Fibroblast of skin of left biceps (primary cell): ENCODE data around the gene ZNF48.

Source experiments
- DNase-seq, 2 experiments: peaks; one replicate each; pipeline ENCODE4 v3.0.0-alpha.2; 2013; ENCODE audit warnings: low read depth in 2 of 2

The ZNF48 gene

DNA sequence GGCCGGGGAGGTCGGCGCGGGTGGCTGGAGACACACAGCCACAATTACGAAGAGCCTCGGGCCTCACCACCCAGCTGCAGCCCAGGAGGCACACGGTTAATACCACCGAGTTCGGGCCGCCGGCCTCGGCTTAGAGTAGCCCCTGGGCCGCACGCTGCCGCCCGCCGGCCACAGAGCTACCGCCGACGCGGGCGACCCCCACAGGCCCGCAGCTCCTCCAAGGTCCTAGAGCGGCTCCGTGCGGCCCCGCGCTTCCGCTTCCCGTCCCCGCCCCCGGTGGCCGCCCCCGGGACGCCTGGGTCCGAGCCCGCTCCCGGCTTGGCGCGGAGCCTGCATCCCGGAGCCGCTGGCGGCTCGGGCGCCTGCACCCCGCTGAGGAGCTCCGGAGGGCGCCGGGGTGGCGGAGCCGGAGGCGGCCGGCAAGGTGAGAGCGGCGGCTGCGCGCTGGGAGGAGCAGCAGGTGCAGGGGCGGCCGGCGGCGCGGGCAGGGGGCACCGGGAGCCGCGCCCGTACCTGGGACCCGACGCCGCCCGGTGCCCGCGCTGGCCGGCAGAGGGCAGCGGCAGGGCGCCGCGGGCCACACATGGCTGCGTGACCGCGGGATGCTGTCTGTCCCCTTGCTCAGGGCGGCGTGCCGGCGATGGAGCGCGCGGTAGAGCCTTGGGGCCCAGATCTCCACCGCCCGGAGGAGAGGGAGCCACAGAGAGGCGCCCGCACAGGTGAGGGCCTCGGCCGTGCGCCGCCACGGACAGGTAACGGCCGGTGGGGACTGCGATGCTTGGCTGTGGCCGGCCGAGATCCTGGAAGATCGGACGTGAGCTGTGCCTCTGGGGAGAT lies at the start of gene ZNF48:
TSS of gene ZNF48 (plus strand) at position 266 of the 837 bp plus-strand sequence. CDS start at position 641, 375 bp downstream.
- peak; percentile 64 to 68 for DNase-seq

DNA sequence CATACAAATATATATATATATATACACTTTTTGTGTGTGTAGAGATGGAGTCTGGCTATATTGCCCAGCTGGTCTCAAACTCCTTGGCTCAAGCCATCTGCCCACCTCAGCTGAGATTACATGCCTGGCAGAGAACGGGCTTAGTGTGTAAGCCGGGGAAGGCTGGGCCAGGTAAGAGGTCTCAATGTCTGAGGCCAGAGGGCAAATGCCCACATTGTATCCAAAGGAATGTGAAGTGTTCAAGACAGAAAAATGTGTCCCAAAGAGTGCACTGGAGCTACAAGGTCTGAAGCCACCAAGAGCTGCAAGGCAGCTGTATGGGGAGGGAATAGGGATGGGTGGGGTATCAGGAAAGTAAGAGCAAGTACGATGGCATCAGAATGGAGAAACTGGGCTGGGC lies 48.9 kb upstream of the ZNF48 start:
- no peak for DNase-seq

DNA sequence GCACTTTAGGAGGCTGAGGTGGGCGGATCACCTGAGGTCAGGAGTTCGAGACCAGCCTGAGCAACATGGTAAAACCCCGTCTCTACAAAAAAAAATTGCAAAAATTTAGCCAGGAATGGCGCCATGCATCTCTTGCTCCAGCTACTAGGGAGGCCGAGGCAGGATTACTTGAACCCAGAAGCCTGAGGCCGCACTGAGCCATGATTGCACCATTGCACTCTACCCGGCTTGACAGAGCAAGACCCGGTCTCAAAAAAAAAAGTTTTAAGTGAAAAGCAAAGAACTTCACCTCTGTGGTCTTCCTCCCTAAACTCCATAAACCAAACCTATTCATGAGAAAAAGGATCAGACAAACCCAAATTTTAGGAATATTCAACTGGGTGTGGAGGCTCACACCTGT lies 47.1 kb upstream of the ZNF48 start:
- DNase-seq: no peak

DNA sequence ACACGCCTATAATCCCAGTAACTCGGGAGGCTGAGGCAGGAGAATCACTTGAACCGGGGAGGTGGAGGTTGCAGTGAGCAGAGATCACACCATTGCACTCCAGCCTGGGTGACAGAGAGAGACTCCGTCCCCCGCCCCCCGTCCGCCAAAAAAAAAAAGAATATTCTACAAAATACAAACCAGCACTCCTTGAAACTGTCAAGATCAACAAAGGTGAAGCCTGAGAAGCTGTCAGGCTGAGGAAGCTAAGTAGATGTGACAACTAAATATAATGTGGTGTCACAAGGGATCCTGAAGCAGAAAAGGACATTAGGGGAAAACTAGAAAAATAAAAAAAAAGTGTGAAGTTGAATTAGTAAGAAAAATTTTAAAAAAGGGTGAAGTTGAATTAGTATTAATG lies 46.3 kb upstream of the ZNF48 start:
- DNase-seq: no peak

DNA sequence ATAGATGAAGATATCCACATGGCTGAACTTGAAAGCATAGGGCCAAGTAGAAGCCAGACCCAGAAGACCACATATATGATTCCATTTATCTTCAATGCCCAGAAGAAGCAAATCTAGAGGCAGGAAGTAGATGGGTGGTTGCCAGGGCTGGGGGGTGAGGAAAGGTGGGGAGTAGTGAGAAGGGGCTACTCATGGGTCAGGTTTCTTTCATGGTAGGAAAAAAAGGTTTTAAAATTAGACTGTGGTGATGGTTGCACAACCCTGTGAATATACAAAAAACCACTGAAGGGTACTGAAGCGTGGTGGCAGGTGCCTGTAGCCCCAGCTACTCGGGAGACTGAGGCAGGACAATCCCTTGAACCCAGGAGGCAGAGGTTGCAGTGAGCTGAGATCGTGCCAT lies 45.5 kb upstream of the ZNF48 start:
- DNase-seq: no peak

DNA sequence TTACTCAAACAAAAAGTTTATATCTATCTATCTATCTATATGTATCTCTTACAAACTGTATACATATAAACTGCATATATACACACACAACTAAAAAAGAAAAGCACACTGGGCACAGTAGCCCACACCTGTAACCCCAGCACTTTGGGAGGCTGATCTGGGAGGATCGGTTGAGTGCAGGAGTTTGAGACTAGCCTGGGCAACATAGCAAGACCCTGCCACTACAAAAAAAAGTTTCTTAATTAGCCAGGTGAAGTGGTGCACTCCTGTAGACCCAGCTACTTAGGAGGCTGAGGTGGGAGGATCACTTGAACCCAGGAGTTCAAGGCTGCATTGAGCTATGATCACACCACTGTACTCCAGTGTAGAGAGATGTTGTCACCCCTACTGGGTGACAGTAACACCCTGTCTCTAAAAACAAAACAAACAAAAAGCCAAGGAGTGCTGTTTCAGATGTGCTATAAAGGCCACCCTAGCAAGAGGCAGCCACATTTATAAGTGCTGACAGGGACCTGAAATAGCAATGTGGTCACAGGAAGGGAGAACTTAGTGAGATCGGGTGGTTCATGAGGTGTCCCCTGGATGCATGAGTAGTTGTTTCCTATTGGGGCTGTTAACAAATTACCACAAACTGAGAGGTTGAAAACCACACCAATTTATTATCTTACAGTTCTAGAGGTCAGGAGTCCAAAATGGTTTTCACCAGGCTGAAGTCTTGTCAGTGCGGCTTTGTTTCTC lies 44.9 kb upstream of the ZNF48 start:
- DNase-seq: no peak

DNA sequence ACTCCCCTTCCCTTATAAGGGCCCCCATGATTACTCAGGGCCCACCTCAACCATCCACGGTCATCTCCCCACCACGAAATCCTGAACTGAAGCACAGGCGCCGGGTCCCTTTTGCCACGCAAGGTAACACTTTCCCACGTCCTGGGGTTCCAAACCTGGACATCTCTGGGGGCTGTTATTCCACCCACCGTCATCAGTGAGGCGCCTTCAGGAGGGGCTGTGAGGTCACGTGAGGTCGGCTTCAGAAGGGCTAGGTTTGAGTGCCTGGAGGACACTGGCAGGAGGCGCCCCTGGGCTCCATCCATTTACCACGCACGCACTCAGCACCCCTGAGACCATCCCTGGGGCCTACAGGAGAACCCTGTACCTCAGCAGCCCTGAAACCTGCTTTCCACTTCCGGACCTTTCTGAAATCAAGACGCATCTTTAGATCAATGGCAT lies 44.2 kb upstream of the ZNF48 start:
- DNase-seq: no peak

DNA sequence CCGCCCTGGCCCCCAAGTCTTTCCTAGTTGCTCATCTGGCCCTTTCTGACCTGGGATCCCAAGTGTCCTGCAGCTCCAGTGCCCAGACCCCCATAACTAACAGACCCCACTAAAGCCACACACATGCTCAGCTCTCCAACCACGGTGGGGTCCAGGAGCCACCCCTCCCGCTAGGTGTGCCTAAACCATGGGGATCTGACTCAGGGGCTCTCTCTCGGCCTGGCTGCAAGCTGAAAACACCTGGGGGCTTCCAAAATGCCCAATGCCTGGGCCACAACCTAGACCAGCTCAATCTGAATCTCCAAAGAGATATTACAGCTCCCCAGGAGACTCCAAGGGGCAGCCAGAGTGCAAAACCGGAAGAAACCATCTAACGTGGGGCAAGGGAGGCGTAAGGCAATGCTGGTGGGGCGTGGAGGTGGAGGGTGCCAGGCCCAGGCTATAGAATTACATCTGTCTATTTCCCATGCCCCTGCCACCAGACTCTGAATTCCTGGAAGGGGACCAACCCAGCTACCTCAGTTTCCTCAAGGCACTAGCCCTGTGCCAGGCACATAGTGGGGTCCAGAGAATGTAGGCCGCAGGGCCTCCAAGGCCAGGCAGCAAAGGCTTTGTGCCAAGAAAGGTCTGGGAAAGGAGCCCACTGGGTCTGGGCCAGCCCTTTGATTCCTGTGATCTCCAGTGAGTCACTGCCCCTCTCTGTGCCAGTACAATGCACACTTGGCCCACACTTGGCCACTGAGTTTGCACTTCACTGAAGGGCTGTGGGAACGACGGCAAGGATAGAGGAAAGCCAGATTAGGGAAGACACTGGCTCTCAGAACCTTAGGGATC lies 43.4 kb upstream of the ZNF48 start:
- DNase-seq: no peak

DNA sequence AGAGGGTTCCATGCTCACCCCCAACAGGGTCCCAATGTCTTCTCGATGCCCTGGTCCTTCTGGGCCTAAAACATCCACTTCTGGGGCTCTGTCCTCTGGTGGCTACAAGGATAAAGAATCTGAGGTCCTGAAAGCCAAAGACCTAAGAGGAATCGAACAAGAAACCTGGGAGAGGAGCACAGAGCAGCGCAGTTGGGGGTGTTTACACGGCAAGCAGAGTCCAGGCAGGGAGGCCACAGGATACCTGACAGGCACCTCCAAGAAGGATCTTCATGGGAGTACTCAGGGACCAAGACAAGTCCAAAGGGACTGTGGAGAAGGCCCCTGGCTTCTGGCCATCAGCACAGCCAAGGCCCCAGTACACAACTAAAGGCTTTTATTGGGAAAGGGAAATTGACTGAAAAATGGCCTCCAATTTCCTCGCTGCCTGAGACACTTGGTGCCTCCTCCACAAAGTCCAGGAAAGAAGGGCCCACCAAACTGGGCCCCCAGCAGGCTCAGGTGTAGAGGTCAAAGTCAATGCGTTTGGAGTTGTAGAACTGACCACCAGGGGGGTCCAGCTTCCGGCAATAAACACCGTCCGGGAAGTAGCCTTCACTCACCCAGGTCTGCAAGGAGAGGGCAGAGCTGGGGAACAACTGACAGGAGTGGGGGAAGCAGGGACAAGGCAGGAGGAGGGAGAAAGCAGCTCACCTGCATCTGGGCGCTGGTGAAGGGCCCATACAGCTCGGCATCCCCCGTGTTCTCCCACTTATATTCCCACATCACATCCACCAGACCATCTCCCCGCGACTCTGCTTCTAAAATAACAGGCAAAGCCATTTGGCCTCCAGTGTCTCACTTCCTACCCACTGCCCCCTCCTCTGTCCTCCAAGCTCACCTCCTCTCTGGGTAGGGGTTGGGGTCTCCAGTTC lies 42.5 kb upstream of the ZNF48 start:
- no peak for DNase-seq

DNA sequence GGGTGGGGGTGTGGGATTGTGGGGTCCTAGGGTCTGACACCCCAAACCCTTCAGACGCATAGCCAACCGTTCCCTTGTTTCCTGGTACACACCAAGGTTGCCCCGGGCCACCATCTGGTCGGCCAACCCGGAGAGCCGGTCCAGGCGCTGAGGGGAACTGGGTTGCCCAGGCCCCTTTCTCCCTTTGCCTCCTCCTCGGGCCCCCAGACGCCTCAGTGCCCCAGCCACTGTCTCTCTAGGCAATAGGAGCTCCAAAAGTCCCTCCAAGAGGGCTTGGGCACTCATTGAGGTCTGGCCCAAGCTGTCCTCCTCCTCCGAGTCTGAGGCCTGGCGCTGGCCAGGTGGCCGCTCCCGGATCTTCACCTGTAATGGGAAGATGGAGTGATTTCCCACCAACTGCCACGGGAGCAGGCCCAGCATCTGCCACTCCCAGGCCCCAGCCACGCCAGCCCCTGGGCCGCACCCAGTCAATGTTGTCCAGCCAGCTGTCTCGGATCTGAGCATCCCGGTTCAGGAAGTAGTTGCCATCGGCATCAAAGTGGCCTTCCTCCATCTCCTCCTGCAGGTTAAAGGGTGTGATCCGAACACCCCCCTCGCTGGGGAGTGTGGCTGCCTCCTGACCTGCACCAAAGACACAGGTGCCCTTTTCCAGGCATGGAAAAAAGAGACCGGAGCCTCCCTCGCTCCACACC lies 41.6 kb upstream of the ZNF48 start:
- no peak for DNase-seq

DNA sequence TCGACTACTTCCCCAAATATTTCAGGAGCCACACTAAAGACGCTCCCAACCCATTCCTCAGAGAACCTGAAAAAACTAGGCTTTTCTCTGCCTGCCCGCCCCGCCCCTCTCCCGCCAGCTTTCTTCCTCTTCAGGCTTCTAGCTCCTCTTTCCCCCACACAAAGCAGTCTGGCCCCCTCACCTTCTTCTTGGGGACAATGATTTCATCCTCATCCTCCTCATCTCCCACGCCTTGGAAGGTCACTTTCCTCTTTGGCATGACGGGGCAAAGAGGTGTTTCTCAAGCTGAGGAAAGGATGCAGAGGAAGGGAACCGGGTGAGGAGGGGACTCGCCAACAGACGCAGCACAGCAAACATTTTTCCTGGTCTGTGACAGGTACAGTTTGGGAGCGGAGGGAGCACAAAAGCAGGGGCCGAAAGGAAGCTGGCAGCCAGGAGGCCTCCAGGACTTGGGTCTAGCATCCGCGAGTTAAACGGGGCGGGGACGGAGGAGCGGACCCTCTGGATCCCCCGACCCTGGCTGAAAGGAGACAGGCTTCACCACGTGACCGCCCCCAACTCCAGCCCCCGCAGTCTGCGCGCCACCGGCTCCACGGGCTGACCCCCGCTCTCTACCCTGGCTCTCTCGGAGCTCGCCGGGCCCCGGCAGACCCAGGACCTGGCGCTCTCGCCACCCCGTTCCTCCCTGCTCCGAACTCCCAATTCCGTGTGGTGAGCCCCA lies 40.6 kb upstream of the ZNF48 start:
- no peak for DNase-seq

DNA sequence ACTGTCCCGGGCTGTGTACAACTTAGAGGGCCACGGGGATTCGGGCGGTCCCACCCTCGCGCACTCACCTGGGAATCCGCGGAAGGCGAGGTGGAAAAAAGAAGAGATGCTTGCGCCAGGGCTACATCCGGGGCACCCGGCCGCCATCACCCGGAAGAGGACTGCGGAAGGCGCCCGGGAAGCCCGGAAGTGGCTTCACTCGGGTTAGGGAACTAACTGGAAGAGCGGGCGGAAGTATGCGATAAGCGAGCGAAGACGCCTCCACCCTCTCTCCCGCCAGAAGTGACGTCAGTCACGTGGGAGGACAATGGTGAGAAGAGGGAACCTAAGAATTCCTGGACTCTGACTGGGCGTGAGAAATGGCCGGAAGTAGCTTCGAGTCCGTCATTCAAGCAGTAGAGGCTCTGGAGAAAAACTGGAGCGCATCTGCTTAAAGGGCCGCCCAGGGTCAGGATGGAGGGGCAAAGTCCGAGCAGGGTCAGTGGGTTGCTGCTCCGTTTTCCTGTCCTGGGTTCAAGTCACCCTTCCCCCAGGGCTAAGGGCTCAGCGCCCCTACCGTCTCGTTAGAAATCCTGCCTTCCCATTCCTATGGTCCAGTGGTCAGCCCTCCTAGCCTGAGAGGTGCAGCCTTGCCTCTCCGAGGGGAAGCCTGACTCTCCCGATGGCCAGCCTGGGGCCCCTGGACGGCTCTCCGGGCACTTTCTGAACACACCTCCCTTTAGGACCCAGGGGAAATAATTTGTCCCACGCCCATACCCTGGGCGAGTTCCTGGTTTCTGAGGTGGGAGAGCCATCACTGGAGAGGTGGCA lies 39.9 kb upstream of the ZNF48 start, which contains the start of gene CD2BP2:
TSS of gene CD2BP2 (minus strand) at position 165 of the 810 bp plus-strand sequence. CDS start 627 bp downstream, outside the sequence.
- peak; percentile 99 for DNase-seq

DNA sequence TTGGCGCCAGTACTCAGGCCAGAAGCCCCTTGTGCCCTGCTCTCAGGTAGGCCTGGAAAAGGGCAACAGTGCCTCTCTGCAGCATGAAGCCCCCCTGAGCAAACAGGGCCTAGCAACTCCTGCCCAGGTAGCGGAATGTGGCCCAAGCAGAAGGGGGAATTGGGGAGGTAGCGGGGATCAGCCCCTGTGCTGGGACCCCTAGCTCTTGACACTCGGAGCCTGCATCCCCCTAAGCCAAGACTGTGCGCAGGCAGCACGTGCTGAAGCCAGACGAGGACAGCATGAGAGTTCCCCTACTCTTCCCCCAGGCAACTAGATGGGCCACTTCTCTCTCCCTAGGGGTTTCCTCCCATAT lies 39.3 kb upstream of the ZNF48 start:
- DNase-seq: no peak

DNA sequence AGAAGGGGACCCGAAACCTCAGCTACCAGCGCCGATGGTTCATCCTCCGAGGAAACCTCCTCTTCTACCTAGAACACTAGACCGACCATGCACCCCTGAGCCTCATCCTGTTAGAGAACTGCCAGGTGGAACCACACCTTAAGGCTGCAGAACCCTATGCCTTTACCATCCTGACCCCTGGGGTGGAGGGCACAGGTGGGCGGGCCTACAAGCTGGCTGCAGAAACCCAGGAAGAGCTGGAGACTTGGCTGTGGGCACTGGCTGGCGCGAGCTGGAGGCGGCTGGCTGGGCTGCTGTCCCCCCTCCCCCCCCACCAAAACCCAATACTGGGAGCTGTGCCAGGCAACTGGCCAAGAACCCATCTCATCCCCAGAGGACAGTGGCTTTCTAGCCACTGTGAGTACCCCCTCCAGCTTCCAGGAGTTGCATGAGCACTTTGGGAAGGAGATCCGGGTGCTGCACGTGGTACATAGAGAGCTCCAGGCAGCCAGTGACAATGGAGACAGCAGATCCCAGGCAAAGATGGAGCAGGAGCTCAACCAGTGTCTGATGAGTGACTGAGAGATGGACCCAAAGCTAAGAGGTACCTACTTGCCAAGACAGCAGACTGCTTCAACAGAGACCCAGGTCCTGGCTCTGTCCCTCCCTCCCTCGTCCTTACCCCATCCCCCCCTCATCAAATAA lies 38.7 kb upstream of the ZNF48 start:
- DNase-seq: no peak

DNA sequence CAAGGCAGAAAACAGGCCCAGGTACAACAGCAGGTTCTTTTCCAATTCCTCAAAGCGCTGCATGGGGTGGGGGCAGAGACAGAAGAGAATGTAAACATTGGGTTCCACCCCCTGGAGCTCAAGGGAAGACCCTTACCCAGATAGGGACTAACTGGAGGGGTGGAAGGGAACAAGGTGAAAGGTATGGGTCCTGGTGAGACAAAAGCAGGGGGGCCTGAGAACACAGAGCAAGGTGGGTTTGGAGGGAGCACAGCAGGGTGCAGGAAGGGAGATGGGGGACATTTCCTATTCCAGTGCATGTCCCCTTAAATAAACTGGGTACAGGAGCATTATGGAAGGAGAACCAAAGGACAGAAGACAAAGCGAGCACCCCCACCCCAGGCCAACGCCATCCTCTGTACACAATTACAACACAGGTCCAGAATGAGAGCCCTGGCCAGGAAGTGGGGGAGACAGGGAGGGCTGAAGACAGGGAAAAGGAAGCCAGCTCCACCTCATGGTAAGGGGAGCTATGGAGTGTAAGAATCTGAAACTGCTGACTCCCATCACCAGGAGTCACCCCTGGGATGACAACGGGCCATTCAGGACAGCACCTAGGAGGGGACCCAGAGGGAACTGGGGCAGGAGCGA lies 38.0 kb upstream of the ZNF48 start:
- no peak for DNase-seq

DNA sequence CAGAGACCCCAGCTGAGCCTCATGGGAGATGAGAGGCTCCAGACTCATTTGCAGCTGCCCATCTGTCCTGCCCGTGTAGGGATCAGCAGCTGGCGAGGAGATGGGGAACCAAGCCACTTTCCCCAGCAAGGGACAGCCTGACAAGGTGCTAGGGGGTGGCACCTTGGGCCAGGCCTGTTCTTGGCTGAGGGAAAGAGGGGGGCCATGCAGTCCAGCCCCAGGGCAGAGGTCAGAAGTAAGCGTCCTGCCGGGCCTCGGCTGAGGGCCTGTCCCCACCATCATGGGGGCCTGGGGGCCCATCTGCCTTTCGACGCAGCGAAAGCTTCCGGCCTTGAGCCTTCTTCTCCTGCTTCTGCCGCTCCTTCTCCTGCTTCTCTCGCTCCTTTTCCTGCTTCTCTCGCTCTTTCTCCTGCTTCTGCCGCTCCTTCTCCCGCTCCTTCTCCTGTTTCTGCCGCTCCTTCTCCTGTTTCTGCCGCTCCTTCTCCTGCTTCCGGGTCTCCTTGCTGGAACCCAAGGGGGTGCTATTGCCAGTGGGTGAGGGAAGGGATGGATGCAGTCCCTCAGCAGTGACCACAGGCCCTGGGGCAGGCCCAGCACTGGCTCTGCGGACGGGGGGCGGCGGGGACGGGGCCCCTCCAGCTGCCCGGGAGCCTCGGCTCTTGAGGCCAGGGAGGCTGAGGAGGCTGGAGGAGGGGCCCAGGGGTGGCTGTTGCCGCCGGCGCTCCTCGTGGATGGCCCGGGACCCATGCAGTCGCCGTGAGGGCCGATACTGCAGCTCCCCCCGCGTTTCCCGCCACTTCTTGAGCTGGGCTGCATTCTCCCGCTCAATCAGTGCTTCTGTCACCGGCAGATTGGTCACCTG lies 37.3 kb upstream of the ZNF48 start:
- DNase-seq: no peak

DNA sequence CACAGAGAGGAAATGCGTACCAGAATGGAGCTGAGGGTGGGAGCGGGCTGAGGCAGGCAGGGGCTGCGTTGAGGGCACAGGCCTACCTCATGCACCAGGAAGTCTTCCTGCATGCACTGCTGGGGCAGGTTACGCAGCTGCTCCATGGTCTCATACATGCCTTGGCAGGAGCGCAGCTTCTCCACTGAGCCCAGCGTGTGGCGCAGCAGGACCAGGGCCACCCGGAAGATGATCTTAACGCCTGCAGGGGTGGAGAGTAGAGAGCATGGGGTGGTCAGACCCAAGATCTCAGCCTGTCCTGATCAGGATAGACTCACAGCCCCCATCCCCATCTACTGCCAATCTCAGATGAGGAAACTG lies 36.7 kb upstream of the ZNF48 start:
- DNase-seq: no peak
